Measurements from ENCODE around the gene ZFPM1. TPM values are rescaled to one million over a fixed set of nuclear protein-coding genes. Genes with fewer than 3 reads are reported as not detected.

The ZFPM1 gene
- polyA plus RNA-seq, 1 of the 3 experiments (the other 2 are of a cell fraction), result 1.2 TPM

GRCh38 chr16:88537859-88538258 lies 84.8 kb downstream of the ZFPM1 start:
- peaks cover 0 to 9% of the 10 kb centered on the region in 2 experiments; a peak in 1 of 4 replicates for H3K4me1 ChIP-seq (ENCODE audit: control insufficient read depth in 1 of 2, insufficient read depth in 2 of 2, low read depth in 1 of 2, low read length in 1 of 2)
- H3K36me3 ChIP-seq (replicated peaks in 1 of 2; ENCODE audit: control insufficient read depth in 1 of 2, insufficient read depth in 2 of 2, low read length in 1 of 2), result no peaks in the 10 kb centered on the region
- no peak overlapping the region for H2AFZ ChIP-seq (ENCODE audit: low read depth)
- CTCF ChIA-PET, result interaction anchor here (0.7 to 1.5 kb wide), 2 partner anchors 21 to 49 kb away, joined by 3 to 5 read pairs; no protein-coding TSS in a partner anchor
- H3K79me2 ChIP-seq (ENCODE audit: insufficient read depth), result no peaks in the 10 kb centered on the region
- H3K9me2 ChIP-seq, result no peaks in the 10 kb centered on the region
- H4K20me1 ChIP-seq (ENCODE audit: insufficient read depth), result 0 out of 2 replicates have a peak, but pooled peaks cover 6% of the 10 kb centered on the region
- WGBS (ENCODE audit: low lambda C conversion rate), result 64% methylated on average over 4 of the region's 4 CpGs
- H3K4me2 ChIP-seq, result no peak overlapping the region
- peaks cover 2% of the 10 kb centered on the region for H3F3A ChIP-seq (replicated peaks; ENCODE audit: insufficient read depth)
- no peak for DNase-seq
- H3K27me3 ChIP-seq (ENCODE audit: insufficient read depth), result no peaks in the 10 kb centered on the region
- no peak overlapping the region for H3K9ac ChIP-seq
- H3K9me3 ChIP-seq, result no peaks in the 10 kb centered on the region
- POLR2A ChIA-PET, result no interaction called here
- TF ChIP-seq USF1 (IDR thresholded peaks at IDR 0.05; ENCODE audit: borderline replicate concordance, low read depth) (no peak), EZH2phosphoT487 (IDR thresholded peaks at IDR 0.05; ENCODE audit: borderline replicate concordance, low read depth) (no peak), MEF2A (IDR thresholded peaks at IDR 0.05; ENCODE audit: borderline replicate concordance, low read depth) (no peak), GABPA (IDR thresholded peaks at IDR 0.05; ENCODE audit: low read depth) (no peak), RAD21 (IDR thresholded peaks at IDR 0.05; ENCODE audit: low read length) (no peak), SMC3 (IDR thresholded peaks at IDR 0.05; ENCODE audit: low read depth, low read length) (no peak), TAF1 (IDR thresholded peaks at IDR 0.05; ENCODE audit: borderline replicate concordance, low read depth, low read length) (no peak)
- TF ChIP-seq, protein P1, sequence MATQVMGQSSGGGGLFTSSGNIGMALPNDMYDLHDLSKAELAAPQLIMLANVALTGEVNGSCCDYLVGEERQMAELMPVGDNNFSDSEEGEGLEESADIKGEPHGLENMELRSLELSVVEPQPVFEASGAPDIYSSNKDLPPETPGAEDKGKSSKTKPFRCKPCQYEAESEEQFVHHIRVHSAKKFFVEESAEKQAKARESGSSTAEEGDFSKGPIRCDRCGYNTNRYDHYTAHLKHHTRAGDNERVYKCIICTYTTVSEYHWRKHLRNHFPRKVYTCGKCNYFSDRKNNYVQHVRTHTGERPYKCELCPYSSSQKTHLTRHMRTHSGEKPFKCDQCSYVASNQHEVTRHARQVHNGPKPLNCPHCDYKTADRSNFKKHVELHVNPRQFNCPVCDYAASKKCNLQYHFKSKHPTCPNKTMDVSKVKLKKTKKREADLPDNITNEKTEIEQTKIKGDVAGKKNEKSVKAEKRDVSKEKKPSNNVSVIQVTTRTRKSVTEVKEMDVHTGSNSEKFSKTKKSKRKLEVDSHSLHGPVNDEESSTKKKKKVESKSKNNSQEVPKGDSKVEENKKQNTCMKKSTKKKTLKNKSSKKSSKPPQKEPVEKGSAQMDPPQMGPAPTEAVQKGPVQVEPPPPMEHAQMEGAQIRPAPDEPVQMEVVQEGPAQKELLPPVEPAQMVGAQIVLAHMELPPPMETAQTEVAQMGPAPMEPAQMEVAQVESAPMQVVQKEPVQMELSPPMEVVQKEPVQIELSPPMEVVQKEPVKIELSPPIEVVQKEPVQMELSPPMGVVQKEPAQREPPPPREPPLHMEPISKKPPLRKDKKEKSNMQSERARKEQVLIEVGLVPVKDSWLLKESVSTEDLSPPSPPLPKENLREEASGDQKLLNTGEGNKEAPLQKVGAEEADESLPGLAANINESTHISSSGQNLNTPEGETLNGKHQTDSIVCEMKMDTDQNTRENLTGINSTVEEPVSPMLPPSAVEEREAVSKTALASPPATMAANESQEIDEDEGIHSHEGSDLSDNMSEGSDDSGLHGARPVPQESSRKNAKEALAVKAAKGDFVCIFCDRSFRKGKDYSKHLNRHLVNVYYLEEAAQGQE (IDR thresholded peaks at IDR 0.05; ENCODE audit: low read depth, low read length), result no peak
- H3K4me3 ChIP-seq (ENCODE audit: low read depth in 2 of 2, low read length in 1 of 2), result no peak overlapping the region
- no peak overlapping the region for H3K27ac ChIP-seq (ENCODE audit: low read depth in 2 of 2, low read length in 1 of 2)

DNA sequence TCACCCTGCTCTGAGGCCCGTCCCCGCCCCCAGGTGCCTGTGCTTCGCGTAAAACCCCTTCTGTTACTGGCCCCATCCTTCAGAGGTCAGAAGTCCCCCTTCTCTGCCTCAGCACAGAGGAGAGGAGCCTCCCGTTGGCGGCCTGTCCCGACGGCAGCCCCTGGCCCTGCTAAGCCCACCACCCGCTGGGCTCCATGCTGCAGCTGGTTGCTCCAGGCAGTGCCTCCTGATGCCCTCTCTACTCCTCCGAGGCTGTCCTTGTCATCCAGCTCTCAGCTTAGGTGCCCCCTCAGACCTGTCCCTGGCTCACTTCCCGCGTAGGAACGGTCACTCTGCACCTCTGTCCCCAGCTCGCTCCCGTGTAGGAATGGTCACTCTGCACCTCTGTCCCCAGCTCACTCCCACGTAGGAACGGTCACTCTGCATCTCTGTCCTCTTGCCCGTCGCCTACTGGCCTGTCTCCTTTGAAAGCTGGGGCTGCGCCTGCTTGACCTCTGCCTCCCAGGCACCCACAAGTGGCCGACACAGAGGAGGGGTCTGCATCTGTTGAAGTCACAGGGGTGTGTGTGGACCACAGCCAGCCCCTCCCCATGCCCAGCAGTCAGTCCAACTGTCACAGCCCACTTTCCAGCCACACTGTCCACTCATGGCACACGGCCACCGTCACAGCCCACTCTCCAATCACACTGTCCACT lies 85.4 kb downstream of the ZFPM1 start:
- H3K9me3 ChIP-seq, result peaks cover 4% of the 10 kb centered on the region
- H3F3A ChIP-seq (replicated peaks; ENCODE audit: insufficient read depth), result peaks cover 2% of the 10 kb centered on the region
- no peaks in the 10 kb centered on the region for H3K27me3 ChIP-seq (ENCODE audit: insufficient read depth)
- peaks cover 0 to 9% of the 10 kb centered on the region in 2 experiments; a peak in 1 of 4 replicates for H3K4me1 ChIP-seq (ENCODE audit: control insufficient read depth in 1 of 2, insufficient read depth in 2 of 2, low read depth in 1 of 2, low read length in 1 of 2)
- no peak overlapping the region for H3K27ac ChIP-seq (ENCODE audit: low read depth in 2 of 2, low read length in 1 of 2)
- H3K4me3 ChIP-seq (ENCODE audit: low read depth in 2 of 2, low read length in 1 of 2), result no peak overlapping the region
- no peak overlapping the region for H3K4me2 ChIP-seq
- no peaks in the 10 kb centered on the region for H3K36me3 ChIP-seq (replicated peaks in 1 of 2; ENCODE audit: control insufficient read depth in 1 of 2, insufficient read depth in 2 of 2, low read length in 1 of 2)
- no peak overlapping the region for H3K9ac ChIP-seq
- H4K20me1 ChIP-seq (ENCODE audit: insufficient read depth), result 0 out of 2 replicates have a peak, but pooled peaks cover 6% of the 10 kb centered on the region
- CTCF ChIA-PET, result interaction anchor here (0.7 to 1.5 kb wide), 3 partner anchors 21 to 50 kb away, joined by 3 to 5 read pairs (median 4); no protein-coding TSS in a partner anchor
- no peak overlapping the region for H2AFZ ChIP-seq (ENCODE audit: low read depth)
- POLR2A ChIA-PET, result no interaction called here
- no peaks in the 10 kb centered on the region for H3K9me2 ChIP-seq
- H3K79me2 ChIP-seq (ENCODE audit: insufficient read depth), result no peaks in the 10 kb centered on the region
- WGBS (ENCODE audit: low lambda C conversion rate), result 48% methylated on average over 17 of the region's 23 CpGs
- no peak for DNase-seq
- TF ChIP-seq TCF12 (IDR thresholded peaks at IDR 0.05), result no peak
- TF ChIP-seq RFX5 (IDR thresholded peaks at IDR 0.05; ENCODE audit: low read length), result no peak
- TF ChIP-seq FOSL2 (IDR thresholded peaks at IDR 0.05; ENCODE audit: borderline replicate concordance, low read depth), result no peak
- no peak for TF ChIP-seq YY1 (IDR thresholded peaks at IDR 0.05; ENCODE audit: low read depth)
- TF ChIP-seq, protein P1 (IDR thresholded peaks at IDR 0.05; ENCODE audit: low read depth, low read length), result no peak
- no peak for TF ChIP-seq PBX3 (IDR thresholded peaks at IDR 0.05)
- TF ChIP-seq, protein P2, sequence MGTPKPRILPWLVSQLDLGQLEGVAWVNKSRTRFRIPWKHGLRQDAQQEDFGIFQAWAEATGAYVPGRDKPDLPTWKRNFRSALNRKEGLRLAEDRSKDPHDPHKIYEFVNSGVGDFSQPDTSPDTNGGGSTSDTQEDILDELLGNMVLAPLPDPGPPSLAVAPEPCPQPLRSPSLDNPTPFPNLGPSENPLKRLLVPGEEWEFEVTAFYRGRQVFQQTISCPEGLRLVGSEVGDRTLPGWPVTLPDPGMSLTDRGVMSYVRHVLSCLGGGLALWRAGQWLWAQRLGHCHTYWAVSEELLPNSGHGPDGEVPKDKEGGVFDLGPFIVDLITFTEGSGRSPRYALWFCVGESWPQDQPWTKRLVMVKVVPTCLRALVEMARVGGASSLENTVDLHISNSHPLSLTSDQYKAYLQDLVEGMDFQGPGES (IDR thresholded peaks at IDR 0.05; ENCODE audit: low read depth, low read length), result no peak

Data from SK-N-SH (cell line).